ENCODE results near the gene KRTAP10-7. TPM values are rescaled to one million over a fixed set of nuclear protein-coding genes. Genes with fewer than 3 reads are reported as not detected.
"Not testable (repeated sequence)": the region's sequence is repeated elsewhere in the genome, so short reads cannot be mapped to it uniquely, and the experiment has no call there.

KRTAP10-7 gene
- total and polyA plus RNA-seq, 9 of the 15 experiments (the other 6 are each of a cell fraction or from before 2014, with no cell fraction given), result not detected

GRCh38 chr21:44557491-44558328, 42.7 kb upstream of the KRTAP10-7 start:
- Histone ChIP-seq H3K9me1 (ENCODE audit: control insufficient read depth, insufficient read depth, low read length) (no peaks in the 10 kb centered on the region), H2AFZ (ENCODE audit: low read depth, low read length) (no peak overlapping the region), H3K4me3 (no peak overlapping the region), H3K36me3 (ENCODE audit: control insufficient read depth, insufficient read depth, low read length) (no peaks in the 10 kb centered on the region), H3K9ac (ENCODE audit: insufficient read depth in 1 of 2, low read depth in 2 of 2, low read length in 2 of 2) (no peak overlapping the region), H3K79me2 (ENCODE audit: control insufficient read depth, insufficient read depth, low read length) (no peaks in the 10 kb centered on the region), H3K4me1 (replicated peaks in 1 of 2; ENCODE audit: control insufficient read depth in 2 of 2, insufficient read depth in 2 of 2, low read length in 2 of 2) (no peaks in the 10 kb centered on the region; a peak in 1 of 5 replicates), H3K27me3 (ENCODE audit: control insufficient read depth in 2 of 2, insufficient read depth in 2 of 2, low read length in 2 of 2) (peaks cover 39 to 51% of the 10 kb centered on the region in 2 experiments), H4K20me1 (replicated peaks; ENCODE audit: control insufficient read depth, insufficient read depth, low read length) (0 out of 2 replicates have a peak, but pooled peaks cover 2% of the 10 kb centered on the region), H3K27ac (ENCODE audit: extremely low read depth, low read depth, low read length) (no peak overlapping the region), H3K9me3 (replicated peaks; ENCODE audit: control insufficient read depth, insufficient read depth, low read depth, low read length) (no peaks in the 10 kb centered on the region), H3K4me2 (ENCODE audit: insufficient read depth, low read length) (no peak overlapping the region)
- in situ Hi-C loops (cut with MboI), result no loop called here
- no peak for ATAC-seq
- POLR2A ChIA-PET, result interaction anchor here (0.6 to 0.7 kb wide), 4 partner anchors 22 to 339 kb away, joined by 3 read pairs; no protein-coding TSS in a partner anchor
- no peak for TF ChIP-seq HMG20B (CRISPR knock-in tag; IDR thresholded peaks at IDR 0.05)
- TF ChIP-seq NFYB (IDR thresholded peaks at IDR 0.05; ENCODE audit: extremely low read depth, insufficient read length), result no peak
- no peak for TF ChIP-seq CHD2 (IDR thresholded peaks at IDR 0.05; ENCODE audit: low read depth, low read length)
- TF ChIP-seq AFF4 (CRISPR knock-in tag; IDR thresholded peaks at IDR 0.05), result no peak
- 4% methylated on average over 28 of the region's 30 CpGs for WGBS (ENCODE audit: insufficient coverage, low coverage, missing lambda C conversion rate)
- intact Hi-C loops (cut with micrococcal nuclease), result no loop called here
- no peak for DNase-seq (ENCODE audit: extremely low read depth in 1 of 4, low spot score in 3 of 4)
- BruUV-seq (replicated peaks), result no TSS peak
- no peak for FAIRE-seq
- CTCF ChIA-PET (ENCODE audit: low intra/inter-chr PET ratio), result no interaction called here

- H3K9me1 ChIP-seq (ENCODE audit: control insufficient read depth, insufficient read depth, low read length); CTCF ChIA-PET (ENCODE audit: low intra/inter-chr PET ratio); BruUV-seq (replicated peaks); H3K79me2 ChIP-seq (ENCODE audit: control insufficient read depth, insufficient read depth, low read length); H3K36me3 ChIP-seq (ENCODE audit: control insufficient read depth, insufficient read depth, low read length); intact Hi-C loops (cut with micrococcal nuclease); H2AFZ ChIP-seq (ENCODE audit: low read depth, low read length); H3K9me3 ChIP-seq (replicated peaks; ENCODE audit: control insufficient read depth, insufficient read depth, low read depth, low read length); FAIRE-seq; H3K4me3 ChIP-seq; POLR2A ChIA-PET; H4K20me1 ChIP-seq (replicated peaks; ENCODE audit: control insufficient read depth, insufficient read depth, low read length); H3K9ac ChIP-seq (ENCODE audit: insufficient read depth in 1 of 2, low read depth in 2 of 2, low read length in 2 of 2); H3K27ac ChIP-seq (ENCODE audit: extremely low read depth, low read depth, low read length); H3K4me1 ChIP-seq (replicated peaks in 1 of 2; ENCODE audit: control insufficient read depth in 2 of 2, insufficient read depth in 2 of 2, low read length in 2 of 2); ATAC-seq; DNase-seq (ENCODE audit: extremely low read depth in 1 of 4, low spot score in 3 of 4); H3K4me2 ChIP-seq (ENCODE audit: insufficient read depth, low read length); in situ Hi-C loops (cut with MboI): not testable (repeated sequence)
- H3K27me3 ChIP-seq (ENCODE audit: control insufficient read depth in 2 of 2, insufficient read depth in 2 of 2, low read length in 2 of 2), result peaks cover 33 to 46% of the 10 kb centered on the region in 2 experiments
- 2% methylated on average over 5 of the region's 10 CpGs for WGBS (ENCODE audit: insufficient coverage, low coverage, missing lambda C conversion rate)
Observed at GRCh38 chr21:44558329-44558675, 42.1 kb upstream of the KRTAP10-7 start.
